ENCODE data around the gene ATG4A.

The ATG4A gene

GRCh38 chrX:108072746-108073145 is 18.8 kb upstream of the ATG4A start:
- Histone ChIP-seq H3K27me3 (ENCODE audit: low read depth, low read length) (no peaks in the 10 kb centered on the region), H3K27ac (ENCODE audit: low read length) (no peak overlapping the region), H3K4me3 (ENCODE audit: low read depth in 1 of 2, low read length in 2 of 2) (no peak overlapping the region), H3K9me3 (ENCODE audit: control insufficient read depth in 1 of 2, low read length in 2 of 2) (no peaks in the 10 kb centered on the region), H3K4me1 (ENCODE audit: control insufficient read depth in 1 of 2, insufficient read depth in 2 of 2, low read length in 2 of 2) (no peaks in the 10 kb centered on the region), H3K36me3 (ENCODE audit: control insufficient read depth in 1 of 2, insufficient read depth in 2 of 2, low read length in 2 of 2) (no peaks in the 10 kb centered on the region)

- no peaks in the 10 kb centered on the region for H3K9me3 ChIP-seq (ENCODE audit: control insufficient read depth in 1 of 2, low read length in 2 of 2)
- no peaks in the 10 kb centered on the region for H3K27me3 ChIP-seq (ENCODE audit: low read depth, low read length)
- peaks cover 5% of the 10 kb centered on the region in 2 donors for H3K36me3 ChIP-seq (ENCODE audit: control insufficient read depth in 1 of 2, insufficient read depth in 2 of 2, low read length in 2 of 2)
- H3K4me1 ChIP-seq (ENCODE audit: control insufficient read depth in 1 of 2, insufficient read depth in 2 of 2, low read length in 2 of 2): no peaks in the 10 kb centered on the region
- no peak overlapping the region for H3K4me3 ChIP-seq (ENCODE audit: low read depth in 1 of 2, low read length in 2 of 2)
- no peak overlapping the region for H3K27ac ChIP-seq (ENCODE audit: low read length)
These were observed 10.5 kb upstream of the ATG4A start for GRCh38 chrX:108081110-108081509.

GRCh38 chrX:108087792-108088191 is 3.8 kb upstream of the ATG4A start:
- no peaks in the 10 kb centered on the region for H3K9me3 ChIP-seq (ENCODE audit: control insufficient read depth in 1 of 2, low read length in 2 of 2)
- no peak overlapping the region for H3K4me3 ChIP-seq (ENCODE audit: low read depth in 1 of 2, low read length in 2 of 2)
- H3K4me1 ChIP-seq (ENCODE audit: control insufficient read depth in 1 of 2, insufficient read depth in 2 of 2, low read length in 2 of 2): peaks cover 0 to 3% of the 10 kb centered on the region in 2 donors
- no peak overlapping the region for H3K27ac ChIP-seq (ENCODE audit: low read length)
- H3K36me3 ChIP-seq (ENCODE audit: control insufficient read depth in 1 of 2, insufficient read depth in 2 of 2, low read length in 2 of 2): peaks cover 8 to 12% of the 10 kb centered on the region in 2 donors
- H3K27me3 ChIP-seq (ENCODE audit: low read depth, low read length): no peaks in the 10 kb centered on the region

- Histone ChIP-seq H3K9me3 (ENCODE audit: control insufficient read depth in 1 of 2, low read length in 2 of 2) (no peaks in the 10 kb centered on the region), H3K36me3 (ENCODE audit: control insufficient read depth in 1 of 2, insufficient read depth in 2 of 2, low read length in 2 of 2) (peaks cover 8 to 12% of the 10 kb centered on the region in 2 donors), H3K27ac (ENCODE audit: low read length) (no peak overlapping the region), H3K27me3 (ENCODE audit: low read depth, low read length) (no peaks in the 10 kb centered on the region), H3K4me3 (ENCODE audit: low read depth in 1 of 2, low read length in 2 of 2) (no peak overlapping the region), H3K4me1 (ENCODE audit: control insufficient read depth in 1 of 2, insufficient read depth in 2 of 2, low read length in 2 of 2) (peaks cover 0 to 3% of the 10 kb centered on the region in 2 donors)
These were observed 3.1 kb upstream of the ATG4A start for GRCh38 chrX:108088511-108088910.

- Histone ChIP-seq H3K27me3 (ENCODE audit: low read depth, low read length) (no peaks in the 10 kb centered on the region), H3K27ac (ENCODE audit: low read length) (peak overlapping the region; percentile 89), H3K4me1 (ENCODE audit: control insufficient read depth in 1 of 2, insufficient read depth in 2 of 2, low read length in 2 of 2) (peaks cover 0 to 3% of the 10 kb centered on the region in 2 donors), H3K36me3 (ENCODE audit: control insufficient read depth in 1 of 2, insufficient read depth in 2 of 2, low read length in 2 of 2) (peaks cover 4 to 7% of the 10 kb centered on the region in 2 donors), H3K4me3 (ENCODE audit: low read depth in 1 of 2, low read length in 2 of 2) (peak overlapping the region; percentile 80 to 86), H3K9me3 (ENCODE audit: control insufficient read depth in 1 of 2, low read length in 2 of 2) (no peaks in the 10 kb centered on the region)
These were observed 901 bp upstream of the ATG4A start for GRCh38 chrX:108090491-108091263.

GRCh38 chrX:108091878-108092291 is 307 bp downstream of the ATG4A start:
- Histone ChIP-seq H3K36me3 (ENCODE audit: control insufficient read depth in 1 of 2, insufficient read depth in 2 of 2, low read length in 2 of 2) (peaks cover 4 to 7% of the 10 kb centered on the region in 2 donors), H3K27me3 (ENCODE audit: low read depth, low read length) (no peaks in the 10 kb centered on the region), H3K9me3 (ENCODE audit: control insufficient read depth in 1 of 2, low read length in 2 of 2) (no peaks in the 10 kb centered on the region), H3K27ac (ENCODE audit: low read length) (peak overlapping the region; percentile 72), H3K4me3 (ENCODE audit: low read depth in 1 of 2, low read length in 2 of 2) (peak overlapping the region; percentile 80 to 86), H3K4me1 (ENCODE audit: control insufficient read depth in 1 of 2, insufficient read depth in 2 of 2, low read length in 2 of 2) (peaks cover 0 to 3% of the 10 kb centered on the region in 2 donors)

GRCh38 chrX:108097380-108097779 is 5.8 kb downstream of the ATG4A start:
- Histone ChIP-seq H3K36me3 (ENCODE audit: control insufficient read depth in 1 of 2, insufficient read depth in 2 of 2, low read length in 2 of 2) (no peaks in the 10 kb centered on the region), H3K4me3 (ENCODE audit: low read depth in 1 of 2, low read length in 2 of 2) (no peak overlapping the region), H3K4me1 (ENCODE audit: control insufficient read depth in 1 of 2, insufficient read depth in 2 of 2, low read length in 2 of 2) (no peaks in the 10 kb centered on the region)

GRCh38 chrX:108105473-108105872 is 13.9 kb downstream of the ATG4A start:
- Histone ChIP-seq H3K27me3 (ENCODE audit: low read depth, low read length) (no peaks in the 10 kb centered on the region), H3K9me3 (ENCODE audit: control insufficient read depth in 1 of 2, low read length in 2 of 2) (no peaks in the 10 kb centered on the region), H3K4me3 (ENCODE audit: low read depth in 1 of 2, low read length in 2 of 2) (no peak overlapping the region), H3K4me1 (ENCODE audit: control insufficient read depth in 1 of 2, insufficient read depth in 2 of 2, low read length in 2 of 2) (no peaks in the 10 kb centered on the region), H3K27ac (ENCODE audit: low read length) (no peak overlapping the region), H3K36me3 (ENCODE audit: control insufficient read depth in 1 of 2, insufficient read depth in 2 of 2, low read length in 2 of 2) (no peaks in the 10 kb centered on the region)

More at GRCh38 chrX:108097380-108097779, 5.8 kb downstream of the ATG4A start:
- H3K27me3 ChIP-seq (ENCODE audit: low read depth, low read length): no peaks in the 10 kb centered on the region
- H3K9me3 ChIP-seq (ENCODE audit: control insufficient read depth in 1 of 2, low read length in 2 of 2): no peaks in the 10 kb centered on the region
- H3K27ac ChIP-seq (ENCODE audit: low read length): no peak overlapping the region

GRCh38 chrX:108114541-108114940 is 23.0 kb downstream of the ATG4A start:
- Histone ChIP-seq H3K9me3 (ENCODE audit: control insufficient read depth in 1 of 2, low read length in 2 of 2) (no peaks in the 10 kb centered on the region), H3K36me3 (ENCODE audit: control insufficient read depth in 1 of 2, insufficient read depth in 2 of 2, low read length in 2 of 2) (no peaks in the 10 kb centered on the region), H3K27ac (ENCODE audit: low read length) (no peak overlapping the region), H3K4me1 (ENCODE audit: control insufficient read depth in 1 of 2, insufficient read depth in 2 of 2, low read length in 2 of 2) (no peaks in the 10 kb centered on the region), H3K27me3 (ENCODE audit: low read depth, low read length) (no peaks in the 10 kb centered on the region), H3K4me3 (ENCODE audit: low read depth in 1 of 2, low read length in 2 of 2) (no peak overlapping the region)

GRCh38 chrX:108117988-108118387 is 26.4 kb downstream of the ATG4A start:
- no peaks in the 10 kb centered on the region for H3K36me3 ChIP-seq (ENCODE audit: control insufficient read depth in 1 of 2, insufficient read depth in 2 of 2, low read length in 2 of 2)
- H3K4me3 ChIP-seq (ENCODE audit: low read depth in 1 of 2, low read length in 2 of 2): no peak overlapping the region
- peaks cover 0 to 12% of the 10 kb centered on the region in 2 donors for H3K4me1 ChIP-seq (ENCODE audit: control insufficient read depth in 1 of 2, insufficient read depth in 2 of 2, low read length in 2 of 2)
- H3K27ac ChIP-seq (ENCODE audit: low read length): no peak overlapping the region
- H3K9me3 ChIP-seq (ENCODE audit: control insufficient read depth in 1 of 2, low read length in 2 of 2): no peaks in the 10 kb centered on the region
- H3K27me3 ChIP-seq (ENCODE audit: low read depth, low read length): no peaks in the 10 kb centered on the region

- no peak overlapping the region for H3K27ac ChIP-seq (ENCODE audit: low read length)
- H3K9me3 ChIP-seq (ENCODE audit: control insufficient read depth in 1 of 2, low read length in 2 of 2): no peaks in the 10 kb centered on the region
- peaks cover 0 to 12% of the 10 kb centered on the region in 2 donors for H3K4me1 ChIP-seq (ENCODE audit: control insufficient read depth in 1 of 2, insufficient read depth in 2 of 2, low read length in 2 of 2)
- H3K27me3 ChIP-seq (ENCODE audit: low read depth, low read length): no peaks in the 10 kb centered on the region
- no peaks in the 10 kb centered on the region for H3K36me3 ChIP-seq (ENCODE audit: control insufficient read depth in 1 of 2, insufficient read depth in 2 of 2, low read length in 2 of 2)
- H3K4me3 ChIP-seq (ENCODE audit: low read depth in 1 of 2, low read length in 2 of 2): no peak overlapping the region
These were observed 29.7 kb downstream of the ATG4A start for GRCh38 chrX:108121291-108121690.

- no peaks in the 10 kb centered on the region for H3K27me3 ChIP-seq (ENCODE audit: low read depth, low read length)
These were observed 31.2 kb downstream of the ATG4A start for GRCh38 chrX:108122748-108123147.

More at GRCh38 chrX:108122748-108123147, 31.2 kb downstream of the ATG4A start:
- Histone ChIP-seq H3K27ac (ENCODE audit: low read length) (no peak overlapping the region), H3K9me3 (ENCODE audit: control insufficient read depth in 1 of 2, low read length in 2 of 2) (no peaks in the 10 kb centered on the region), H3K4me1 (ENCODE audit: control insufficient read depth in 1 of 2, insufficient read depth in 2 of 2, low read length in 2 of 2) (peaks cover 0 to 12% of the 10 kb centered on the region in 2 donors), H3K4me3 (ENCODE audit: low read depth in 1 of 2, low read length in 2 of 2) (no peak overlapping the region), H3K36me3 (ENCODE audit: control insufficient read depth in 1 of 2, insufficient read depth in 2 of 2, low read length in 2 of 2) (no peaks in the 10 kb centered on the region)

Measured in muscle layer of duodenum (tissue), 2 donors.